GM20431 (cell line): ENCODE results near the gene ATCAY.
"Not testable (repeated sequence)": the region's sequence is repeated elsewhere in the genome, so short reads cannot be mapped to it uniquely, and the experiment has no call there.

ENCODE experiments used
- in situ Hi-C: fragments of 300-500 bp; cut with MseI, MboI; formaldehyde crosslinking; loops from one replicate; pipeline ENCODE4 v1.15.0; 2020; ENCODE audit warnings: low sequenced_read_pairs; ENCODE audit not compliant: unreplicated experiment

ATCAY gene

GRCh38 chr19:3852614-3853254 lies 27.8 kb upstream of the ATCAY start:
- in situ Hi-C loops = no loop called here

GRCh38 chr19:3855320-3855719 lies 25.2 kb upstream of the ATCAY start:
- in situ Hi-C loops = no loop called here

- in situ Hi-C loops = no loop called here
Observed at GRCh38 chr19:3857449-3858003, 23.0 kb upstream of the ATCAY start.

- in situ Hi-C loops = no loop called here
Observed at GRCh38 chr19:3860499-3860898, 20.0 kb upstream of the ATCAY start.

GRCh38 chr19:3862826-3863500 lies 17.5 kb upstream of the ATCAY start:
- in situ Hi-C loops = no loop called here

GRCh38 chr19:3863648-3864047 lies 16.8 kb upstream of the ATCAY start:
- in situ Hi-C loops = no loop called here

GRCh38 chr19:3866910-3867638 lies 13.4 kb upstream of the ATCAY start:
- in situ Hi-C loops = no loop called here

- in situ Hi-C loops = no loop called here
Observed at GRCh38 chr19:3867971-3868769, 12.3 kb upstream of the ATCAY start.

GRCh38 chr19:3868770-3869456 lies 11.6 kb upstream of the ATCAY start, which contains the start of gene ZFR2:
Gene ZFR2, minus strand, starts transcription at chr19:3869038. Its CDS starts 21 bp downstream, at chr19:3869017.
- in situ Hi-C loops = no loop called here

GRCh38 chr19:3873151-3873550 lies 7.3 kb upstream of the ATCAY start:
- in situ Hi-C loops = no loop called here

GRCh38 chr19:3874695-3875094 lies 5.8 kb upstream of the ATCAY start:
- in situ Hi-C loops = not testable (repeated sequence)

- in situ Hi-C loops = no loop called here
Observed at GRCh38 chr19:3879656-3880055, 829 bp upstream of the ATCAY start.

GRCh38 chr19:3881272-3882040 lies 971 bp downstream of the ATCAY start:
- in situ Hi-C loops = no loop called here

GRCh38 chr19:3882041-3882384 lies 1.5 kb downstream of the ATCAY start:
- in situ Hi-C loops = no loop called here

- in situ Hi-C loops = no loop called here
Observed at GRCh38 chr19:3890591-3890990, 10.1 kb downstream of the ATCAY start.

- in situ Hi-C loops = no loop called here
Observed at GRCh38 chr19:3893509-3894179, 13.2 kb downstream of the ATCAY start.

- in situ Hi-C loops = not testable (repeated sequence)
Observed at GRCh38 chr19:3894959-3895358, 14.5 kb downstream of the ATCAY start.

- in situ Hi-C loops = no loop called here
Observed at GRCh38 chr19:3895788-3896187, 15.3 kb downstream of the ATCAY start.
